Caco-2 (cell line): ENCODE data around the gene NYNRIN. TPM values are rescaled to one million over a fixed set of nuclear protein-coding genes. Genes with fewer than 3 reads are reported as not detected.

ENCODE experiments used
- Bru-seq: library from RNA; stranded (reverse); fragments of 400-500 nt; gene quantifications from one replicate; lab custom pipeline; 2021; lab: Mats Ljungman, UMichigan
- BruChase-seq, 2 experiments: library from RNA; stranded (reverse); fragments of 400-500 nt; gene quantifications; one replicate each; lab custom pipeline; 2021; lab: Mats Ljungman, UMichigan
- BruUV-seq: library from RNA; stranded (reverse); fragments of 400-500 nt; replicated peaks from 2 replicates; lab custom pipeline; 2021; lab: Mats Ljungman, UMichigan
- CTCF ChIA-PET: fragments of 300-600 bp; sonication (Branson Sonifier 250); formaldehyde crosslinking; loops from one replicate; lab custom pipeline; 2022; ENCODE audit warnings: antibody characterized with exemption; lab: Charles Lee
- POLR2A ChIA-PET: fragments of 300-600 bp; sonication (Branson Sonifier 250); formaldehyde crosslinking; loops from one replicate; lab custom pipeline; 2022; ENCODE audit warnings: antibody characterized with exemption; lab: Charles Lee
- DNase-seq, 2 experiments: peaks; one replicate each; pipeline versions ENCODE4 v3.0.0 to v3.0.0-alpha.2; 2020 to 2022
- H3K27me3 ChIP-seq: replicated peaks from 2 replicates; pipeline ENCODE4 v1.6.0; 2011; ENCODE audit warnings: low read length; ENCODE audit not compliant: control insufficient read depth, insufficient read depth
- H3K36me3 ChIP-seq: 2 replicates; pipeline ENCODE4 v1.5.1; 2011; ENCODE audit warnings: low read length; ENCODE audit not compliant: control insufficient read depth, insufficient read depth
- H3K4me1 ChIP-seq: fragments of 250-450 bp; sonication (Bioruptor Pico); 2 replicates; pipeline ENCODE4 v1.5.1; 2020; ENCODE audit warnings: mild to moderate bottlenecking
- H3K4me3 ChIP-seq: 2 replicates; pipeline ENCODE4 v1.5.1; 2011; ENCODE audit warnings: low read depth, mild to moderate bottlenecking, control low read depth, low read length
- H3K9me3 ChIP-seq: fragments of 250-450 bp; sonication (Bioruptor Pico); 2 replicates; pipeline ENCODE4 v1.5.1; 2020; ENCODE audit warnings: mild to moderate bottlenecking, moderate library complexity
- H3K27ac Mint-ChIP-seq: one replicate; pipeline ENCODE4 v1.8.0; 2022; ENCODE audit warnings: mixed read lengths; ENCODE audit not compliant: unreplicated experiment
- H3K27me3 Mint-ChIP-seq: one replicate; pipeline ENCODE4 v1.8.0; 2022; ENCODE audit warnings: mixed read lengths; ENCODE audit not compliant: insufficient read depth, unreplicated experiment
- H3K36me3 Mint-ChIP-seq: one replicate; pipeline ENCODE4 v1.8.0; 2022; ENCODE audit warnings: mild to moderate bottlenecking, mixed read lengths; ENCODE audit not compliant: insufficient read depth, unreplicated experiment
- H3K4me1 Mint-ChIP-seq: one replicate; pipeline ENCODE4 v1.8.0; 2022; ENCODE audit warnings: low read depth, mixed read lengths; ENCODE audit not compliant: unreplicated experiment
- H3K4me3 Mint-ChIP-seq: one replicate; pipeline ENCODE4 v1.8.0; 2022; ENCODE audit warnings: mild to moderate bottlenecking, moderate library complexity, mixed read lengths; ENCODE audit not compliant: unreplicated experiment
- H3K9me3 Mint-ChIP-seq: one replicate; pipeline ENCODE4 v1.8.0; 2022; ENCODE audit warnings: mixed read lengths; ENCODE audit not compliant: unreplicated experiment
- CTCF ChIP-seq, 2 experiments: fragments of 200-600 bp in 1 of 2; IDR thresholded peaks; 1 replicate in 1 of 2; 2 replicates in 1 of 2; pipeline versions ENCODE4 v1.5.1 to v1.8.0; 2011 to 2022; ENCODE audit warnings: antibody characterized with exemption in 1 of 2, control low read depth in 1 of 2, inconsistent platforms in 1 of 2, low read depth in 1 of 2, low read length in 1 of 2, mild to moderate bottlenecking in 1 of 2, moderate library complexity in 1 of 2; ENCODE audit not compliant: insufficient read depth in 1 of 2, severe bottlenecking in 1 of 2, unreplicated experiment in 1 of 2
- intact Hi-C: fragments of 100-400 bp; cut with micrococcal nuclease; formaldehyde crosslinking; loops from one replicate; pipeline ENCODE4 v1.10.0; 2022; ENCODE audit not compliant: unreplicated experiment
- long read RNA-seq: library from polyadenylated mRNA; stranded (forward); transcript quantifications from one replicate; pipeline ENCODE4 v2.0.0, GENCODE V29; 2022
- total RNA-seq: library from RNA; stranded (reverse); gene quantifications from 2 replicates; pipeline ENCODE4 v1.2.3, GENCODE V29; 2022

The NYNRIN gene
- total RNA-seq, result 5.9 and 6.1 TPM in 2 replicates
- Bru-seq, nascent RNA, result percentile 43 among the genes with signal in this experiment
- BruChase-seq, experiment 1, labeled RNA remaining after a 2-hour chase, result percentile 49 among the genes with signal in this experiment
- BruChase-seq, experiment 2, labeled RNA remaining after a 6-hour chase, result percentile 60 among the genes with signal in this experiment
- long read RNA-seq, full-length matches to known transcripts, result 1 of 6 reads
- long read RNA-seq, partial matches to known transcripts, result 1 of 6 reads
- long read RNA-seq, other reads (novel, unspliced or antisense), result 4 of 6 reads

DNA sequence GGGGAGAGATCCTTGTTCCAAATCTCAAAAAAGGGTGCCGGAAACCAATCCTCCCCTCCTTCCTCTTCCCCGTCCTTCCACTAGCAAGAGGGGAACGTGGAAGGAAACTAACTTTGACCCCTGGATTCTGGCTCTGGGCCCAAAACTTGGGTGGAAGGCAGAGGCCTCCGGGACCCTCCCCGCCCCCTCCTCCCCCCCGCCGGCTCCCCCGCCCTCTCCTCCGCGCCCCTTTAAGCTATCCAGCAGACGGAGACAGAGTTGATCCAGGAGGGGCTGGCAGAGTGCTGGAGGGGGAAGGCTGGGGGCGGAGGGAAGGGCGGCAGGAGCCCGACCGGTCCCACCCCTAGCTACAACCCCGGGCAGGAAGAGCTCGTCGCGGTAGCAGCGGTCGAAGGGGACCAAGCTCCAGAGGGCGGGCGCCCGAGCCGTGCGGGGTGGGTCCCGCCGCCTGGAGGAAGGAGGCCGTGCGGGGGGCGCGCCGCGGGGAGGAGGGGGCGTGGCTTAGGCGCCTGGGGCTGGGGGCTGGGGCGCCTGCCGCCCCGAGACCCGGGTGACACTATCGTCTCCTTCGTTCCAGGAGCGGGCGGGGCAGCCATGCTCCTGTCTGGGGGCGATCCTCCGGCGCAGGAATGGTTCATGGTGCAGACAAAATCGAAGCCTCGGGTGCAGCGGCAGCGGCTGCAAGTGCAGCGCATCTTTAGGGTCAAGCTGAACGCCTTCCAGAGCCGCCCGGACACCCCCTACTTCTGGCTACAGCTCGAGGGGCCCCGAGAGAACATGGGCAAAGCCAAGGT, at the start of gene NYNRIN:
NYNRIN (plus strand) TSS at position 351 of the 794 bp plus-strand sequence; CDS start at position 595, 244 bp downstream.
- Histone ChIP-seq H3K36me3 (no peaks in the 10 kb centered on the region), H3K27me3 (no peaks in the 10 kb centered on the region), H3K9me3 (no peaks in the 10 kb centered on the region), H3K4me1 (peaks cover 11% of the 10 kb centered on the region), H3K4me3 (peak within 1 kb of the TSS; percentile 57)
- no peaks in the 10 kb centered on the region for H3K36me3 Mint-ChIP-seq
- ChIA-PET CTCF (interaction anchor here (0.6 to 1.2 kb wide), 6 partner anchors 10 to 91 kb away, joined by 3 to 5 read pairs (median 4); partner anchors contain the start of gene CIDEB), POLR2A (interaction anchor here (0.6 kb wide), 1 partner anchor 32 kb away, joined by 4 read pairs; no protein-coding TSS in a partner anchor)
- intact Hi-C loops, result no loop called here
- peak within 1 kb of the TSS; percentile 86 for H3K4me3 Mint-ChIP-seq
- TF ChIP-seq CTCF (IDR thresholded peaks at IDR 0.05; ENCODE audit: insufficient read depth in 1 of 2, low read depth in 1 of 2, low read length in 1 of 2, severe bottlenecking in 1 of 2, unreplicated experiment in 1 of 2), result no peak
- peak in 1 of 2 experiments; percentile 55 for DNase-seq
- peaks cover 40% of the 10 kb centered on the region for H3K4me1 Mint-ChIP-seq
- no TSS peak for BruUV-seq
- H3K27me3 Mint-ChIP-seq, result no peaks in the 10 kb centered on the region
- H3K9me3 Mint-ChIP-seq, result no peaks in the 10 kb centered on the region
- H3K27ac Mint-ChIP-seq, result peak within 1 kb of the TSS; percentile 51

DNA sequence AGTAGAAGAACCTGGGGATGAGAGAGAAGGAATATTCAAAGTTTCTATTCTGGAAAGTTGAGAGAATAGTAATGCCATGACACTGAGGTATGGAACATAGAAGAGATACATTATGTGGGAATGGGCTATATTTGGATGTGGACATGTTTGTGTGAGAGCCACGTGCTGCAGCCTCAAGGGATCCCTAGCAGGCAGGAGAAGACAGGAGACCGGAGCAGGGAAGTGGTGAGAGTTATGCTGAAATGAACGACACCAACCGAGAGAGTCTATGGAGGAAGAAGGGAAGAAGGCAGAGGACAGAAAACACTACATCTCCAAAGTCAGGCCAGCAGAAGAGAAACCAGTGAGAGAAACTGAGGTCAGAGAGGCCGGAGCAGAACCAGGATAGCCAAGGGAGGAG, 49.1 kb upstream of the NYNRIN start:
- Mint-ChIP-seq H3K4me1 (peaks cover 10% of the 10 kb centered on the region), H3K27ac (no peak overlapping the region), H3K27me3 (peaks cover 10% of the 10 kb centered on the region), H3K36me3 (no peaks in the 10 kb centered on the region), H3K4me3 (no peak overlapping the region), H3K9me3 (no peaks in the 10 kb centered on the region)
- intact Hi-C loops, result loop anchor here (5.0 kb wide), 1 partner anchor 73 kb away; no protein-coding TSS in a partner anchor
- TF ChIP-seq CTCF (IDR thresholded peaks at IDR 0.05; ENCODE audit: insufficient read depth in 1 of 2, low read depth in 1 of 2, low read length in 1 of 2, severe bottlenecking in 1 of 2, unreplicated experiment in 1 of 2), result no peak
- H3K27me3 ChIP-seq, result no peaks in the 10 kb centered on the region; the same call in 1 of the 2 replicates
- BruUV-seq, result no TSS peak
- no peaks in the 10 kb centered on the region for H3K36me3 ChIP-seq
- CTCF ChIA-PET, result interaction anchor here (0.9 to 1.1 kb wide), 2 partner anchors 42 to 82 kb away, joined by 3 to 4 read pairs; partner anchors contain the start of gene CIDEB
- no peak for DNase-seq
- POLR2A ChIA-PET, result no interaction called here
- H3K9me3 ChIP-seq, result no peaks in the 10 kb centered on the region
- H3K4me3 ChIP-seq, result no peak overlapping the region
- peaks cover 4% of the 10 kb centered on the region; the same call in 1 of the 2 replicates for H3K4me1 ChIP-seq

- H3K9me3 ChIP-seq, result no peaks in the 10 kb centered on the region
- peak in 1 of 2 experiments; percentile 6 for TF ChIP-seq CTCF (IDR thresholded peaks at IDR 0.05; ENCODE audit: insufficient read depth in 1 of 2, low read depth in 1 of 2, low read length in 1 of 2, severe bottlenecking in 1 of 2, unreplicated experiment in 1 of 2)
- Mint-ChIP-seq H3K4me1 (peaks cover 10% of the 10 kb centered on the region), H3K36me3 (no peaks in the 10 kb centered on the region), H3K27ac (no peak overlapping the region), H3K9me3 (no peaks in the 10 kb centered on the region), H3K27me3 (peaks cover 10% of the 10 kb centered on the region), H3K4me3 (no peak overlapping the region)
- no peaks in the 10 kb centered on the region for H3K36me3 ChIP-seq
- peaks cover 4% of the 10 kb centered on the region; the same call in 1 of the 2 replicates for H3K4me1 ChIP-seq
- DNase-seq, result no peak
- intact Hi-C loops, result no loop called here
- CTCF ChIA-PET, result interaction anchor here (1.1 to 1.7 kb wide), 3 partner anchors 14 to 80 kb away, joined by 3 to 6 read pairs (median 4); no protein-coding TSS in a partner anchor
- BruUV-seq, result no TSS peak
- no peaks in the 10 kb centered on the region for H3K27me3 ChIP-seq
- POLR2A ChIA-PET, result interaction anchor here (1.3 kb wide), 1 partner anchor 80 kb away, joined by 3 read pairs; no protein-coding TSS in a partner anchor
- no peak overlapping the region for H3K4me3 ChIP-seq
Measured at GRCh38 chr14:24351517-24351916, 47.3 kb upstream of the NYNRIN start.
